ENCODE data around the gene PAPLN.

The PAPLN gene

DNA sequence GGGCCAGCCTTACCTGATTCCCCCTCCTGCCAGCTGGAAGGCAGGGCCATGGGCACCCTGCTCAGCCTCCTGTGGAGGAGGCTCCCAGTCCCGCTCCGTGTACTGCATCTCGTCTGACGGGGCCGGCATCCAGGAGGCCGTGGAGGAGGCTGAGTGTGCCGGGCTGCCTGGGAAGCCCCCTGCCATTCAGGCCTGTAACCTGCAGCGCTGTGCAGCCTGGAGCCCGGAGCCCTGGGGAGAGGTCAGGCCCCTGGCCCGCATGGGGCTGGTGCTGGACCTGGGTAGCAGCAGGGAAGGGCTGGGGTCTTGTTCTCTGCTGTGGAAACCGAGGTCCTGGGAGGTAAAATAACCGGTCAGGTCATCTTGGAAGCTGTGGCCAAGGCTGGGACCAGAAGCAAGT is 16.4 kb downstream of the PAPLN start:
- H3F3A ChIP-seq (ENCODE audit: insufficient read depth, low read length), result no peaks in the 10 kb centered on the region
- peaks cover 4% of the 10 kb centered on the region for H3K4me1 ChIP-seq (ENCODE audit: insufficient read depth, low read length, severe bottlenecking)
- H4K20me1 ChIP-seq (ENCODE audit: insufficient read depth, low read length), result no peaks in the 10 kb centered on the region
- no peaks in the 10 kb centered on the region; the same call in 1 of the 2 replicates for H3K27me3 ChIP-seq (ENCODE audit: insufficient read depth, low read length)
- no peaks in the 10 kb centered on the region for H3K9me2 ChIP-seq (ENCODE audit: low read depth, low read length)
- H3K79me2 ChIP-seq (ENCODE audit: insufficient read depth, low read length), result no peaks in the 10 kb centered on the region
- no peak overlapping the region for H3K27ac ChIP-seq (ENCODE audit: low read depth, low read length, poor library complexity, severe bottlenecking)
- H3K36me3 ChIP-seq (ENCODE audit: insufficient read depth, low read length), result no peaks in the 10 kb centered on the region
- TF ChIP-seq EZH2 (IDR thresholded peaks at IDR 0.05; ENCODE audit: borderline replicate concordance, low read length), result no peak
- TF ChIP-seq, protein P1, sequence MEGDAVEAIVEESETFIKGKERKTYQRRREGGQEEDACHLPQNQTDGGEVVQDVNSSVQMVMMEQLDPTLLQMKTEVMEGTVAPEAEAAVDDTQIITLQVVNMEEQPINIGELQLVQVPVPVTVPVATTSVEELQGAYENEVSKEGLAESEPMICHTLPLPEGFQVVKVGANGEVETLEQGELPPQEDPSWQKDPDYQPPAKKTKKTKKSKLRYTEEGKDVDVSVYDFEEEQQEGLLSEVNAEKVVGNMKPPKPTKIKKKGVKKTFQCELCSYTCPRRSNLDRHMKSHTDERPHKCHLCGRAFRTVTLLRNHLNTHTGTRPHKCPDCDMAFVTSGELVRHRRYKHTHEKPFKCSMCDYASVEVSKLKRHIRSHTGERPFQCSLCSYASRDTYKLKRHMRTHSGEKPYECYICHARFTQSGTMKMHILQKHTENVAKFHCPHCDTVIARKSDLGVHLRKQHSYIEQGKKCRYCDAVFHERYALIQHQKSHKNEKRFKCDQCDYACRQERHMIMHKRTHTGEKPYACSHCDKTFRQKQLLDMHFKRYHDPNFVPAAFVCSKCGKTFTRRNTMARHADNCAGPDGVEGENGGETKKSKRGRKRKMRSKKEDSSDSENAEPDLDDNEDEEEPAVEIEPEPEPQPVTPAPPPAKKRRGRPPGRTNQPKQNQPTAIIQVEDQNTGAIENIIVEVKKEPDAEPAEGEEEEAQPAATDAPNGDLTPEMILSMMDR (IDR thresholded peaks at IDR 0.05; ENCODE audit: low read length), result no peak
- H3K4me2 ChIP-seq (ENCODE audit: low read length), result no peak overlapping the region
- H3K9me3 ChIP-seq (ENCODE audit: low read length), result no peaks in the 10 kb centered on the region
- H3K9ac ChIP-seq (ENCODE audit: low read length), result no peak overlapping the region
- H3K4me3 ChIP-seq (ENCODE audit: low read depth, low read length, poor library complexity, severe bottlenecking), result no peak overlapping the region
- no peak overlapping the region for H2AFZ ChIP-seq (ENCODE audit: low read length)

DNA sequence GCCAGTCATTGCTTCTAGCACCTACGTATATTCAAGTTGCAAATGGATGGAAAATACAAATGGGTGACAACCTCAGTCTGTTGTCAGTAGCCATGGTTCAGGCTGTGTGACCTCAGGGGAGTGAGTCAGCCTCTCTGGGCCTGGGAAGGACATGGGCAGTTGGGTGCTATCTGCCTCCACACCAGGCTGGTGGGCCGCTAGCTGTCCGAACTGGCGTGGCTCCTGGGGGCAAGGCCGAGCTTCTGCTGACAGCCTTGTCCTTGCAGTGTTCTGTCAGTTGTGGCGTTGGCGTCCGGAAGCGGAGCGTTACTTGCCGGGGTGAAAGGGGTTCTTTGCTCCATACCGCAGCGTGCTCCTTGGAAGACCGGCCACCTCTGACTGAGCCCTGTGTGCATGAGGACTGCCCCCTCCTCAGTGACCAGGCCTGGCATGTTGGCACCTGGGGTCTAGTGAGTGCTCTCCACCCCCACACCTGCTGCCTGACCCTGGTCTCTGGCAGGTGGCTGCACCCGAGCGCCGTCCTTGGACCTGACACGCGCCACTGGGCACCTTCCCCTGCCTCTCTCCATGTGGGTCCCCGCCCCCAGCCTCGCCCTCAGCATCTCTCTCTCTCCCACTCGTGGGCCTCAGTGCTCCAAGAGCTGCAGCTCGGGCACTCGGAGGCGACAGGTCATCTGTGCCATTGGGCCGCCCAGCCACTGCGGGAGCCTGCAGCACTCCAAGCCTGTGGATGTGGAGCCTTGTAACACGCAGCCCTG is 17.1 kb downstream of the PAPLN start:
- Histone ChIP-seq H3K79me2 (ENCODE audit: insufficient read depth, low read length) (no peaks in the 10 kb centered on the region), H3K27ac (ENCODE audit: low read depth, low read length, poor library complexity, severe bottlenecking) (no peak overlapping the region), H2AFZ (ENCODE audit: low read length) (no peak overlapping the region), H3K9me3 (ENCODE audit: low read length) (no peaks in the 10 kb centered on the region), H3F3A (ENCODE audit: insufficient read depth, low read length) (no peaks in the 10 kb centered on the region), H3K36me3 (ENCODE audit: insufficient read depth, low read length) (no peaks in the 10 kb centered on the region), H4K20me1 (ENCODE audit: insufficient read depth, low read length) (no peaks in the 10 kb centered on the region), H3K4me3 (ENCODE audit: low read depth, low read length, poor library complexity, severe bottlenecking) (no peak overlapping the region), H3K4me1 (ENCODE audit: insufficient read depth, low read length, severe bottlenecking) (no peaks in the 10 kb centered on the region), H3K9me2 (ENCODE audit: low read depth, low read length) (no peaks in the 10 kb centered on the region), H3K9ac (ENCODE audit: low read length) (no peak overlapping the region), H3K27me3 (ENCODE audit: insufficient read depth, low read length) (no peaks in the 10 kb centered on the region; the same call in 1 of the 2 replicates), H3K4me2 (ENCODE audit: low read length) (no peak overlapping the region)
- TF ChIP-seq, protein P1 (IDR thresholded peaks at IDR 0.05; ENCODE audit: low read length), result no peak
- TF ChIP-seq EZH2 (IDR thresholded peaks at IDR 0.05; ENCODE audit: borderline replicate concordance, low read length), result no peak

DNA sequence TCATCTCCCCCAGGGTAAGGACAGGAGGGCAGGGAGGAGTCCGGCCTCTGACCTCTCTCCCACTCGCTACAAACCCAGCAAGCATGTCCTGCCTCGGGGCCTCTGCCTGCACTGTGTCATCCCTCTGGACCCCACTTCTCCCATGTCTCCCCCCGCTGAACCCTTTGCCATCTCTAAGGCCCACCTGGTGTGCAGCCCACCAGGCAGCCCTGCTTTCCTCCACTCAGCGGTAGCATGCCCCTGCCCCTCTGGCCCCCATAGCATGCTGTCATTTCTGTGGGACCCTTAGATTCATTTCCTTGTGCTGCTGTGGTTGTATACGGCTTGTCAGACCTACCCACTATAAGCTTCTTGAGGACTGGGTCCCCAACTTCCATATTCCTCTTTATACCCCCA is 17.7 kb downstream of the PAPLN start:
- Histone ChIP-seq H3F3A (ENCODE audit: insufficient read depth, low read length) (no peaks in the 10 kb centered on the region), H3K27ac (ENCODE audit: low read depth, low read length, poor library complexity, severe bottlenecking) (no peak overlapping the region), H3K9ac (ENCODE audit: low read length) (no peak overlapping the region), H3K36me3 (ENCODE audit: insufficient read depth, low read length) (no peaks in the 10 kb centered on the region), H3K79me2 (ENCODE audit: insufficient read depth, low read length) (no peaks in the 10 kb centered on the region), H2AFZ (ENCODE audit: low read length) (no peak overlapping the region), H3K9me2 (ENCODE audit: low read depth, low read length) (no peaks in the 10 kb centered on the region), H3K27me3 (ENCODE audit: insufficient read depth, low read length) (no peaks in the 10 kb centered on the region; the same call in 1 of the 2 replicates), H3K9me3 (ENCODE audit: low read length) (no peaks in the 10 kb centered on the region), H3K4me2 (ENCODE audit: low read length) (no peak overlapping the region), H3K4me3 (ENCODE audit: low read depth, low read length, poor library complexity, severe bottlenecking) (no peak overlapping the region), H4K20me1 (ENCODE audit: insufficient read depth, low read length) (no peaks in the 10 kb centered on the region), H3K4me1 (ENCODE audit: insufficient read depth, low read length, severe bottlenecking) (no peaks in the 10 kb centered on the region)
- TF ChIP-seq, protein P1 (IDR thresholded peaks at IDR 0.05; ENCODE audit: low read length), result no peak
- TF ChIP-seq EZH2 (IDR thresholded peaks at IDR 0.05; ENCODE audit: borderline replicate concordance, low read length), result no peak
